ENCODE results near the gene RARG. TPM values are rescaled to one million over a fixed set of nuclear protein-coding genes. Genes with fewer than 3 reads are reported as not detected.
"Not testable (repeated sequence)": the region's sequence is repeated elsewhere in the genome, so short reads cannot be mapped to it uniquely, and the experiment has no call there.

RARG gene
- total RNA-seq, 1 experiment from 2014 or later, result 11.1 TPM

DNA sequence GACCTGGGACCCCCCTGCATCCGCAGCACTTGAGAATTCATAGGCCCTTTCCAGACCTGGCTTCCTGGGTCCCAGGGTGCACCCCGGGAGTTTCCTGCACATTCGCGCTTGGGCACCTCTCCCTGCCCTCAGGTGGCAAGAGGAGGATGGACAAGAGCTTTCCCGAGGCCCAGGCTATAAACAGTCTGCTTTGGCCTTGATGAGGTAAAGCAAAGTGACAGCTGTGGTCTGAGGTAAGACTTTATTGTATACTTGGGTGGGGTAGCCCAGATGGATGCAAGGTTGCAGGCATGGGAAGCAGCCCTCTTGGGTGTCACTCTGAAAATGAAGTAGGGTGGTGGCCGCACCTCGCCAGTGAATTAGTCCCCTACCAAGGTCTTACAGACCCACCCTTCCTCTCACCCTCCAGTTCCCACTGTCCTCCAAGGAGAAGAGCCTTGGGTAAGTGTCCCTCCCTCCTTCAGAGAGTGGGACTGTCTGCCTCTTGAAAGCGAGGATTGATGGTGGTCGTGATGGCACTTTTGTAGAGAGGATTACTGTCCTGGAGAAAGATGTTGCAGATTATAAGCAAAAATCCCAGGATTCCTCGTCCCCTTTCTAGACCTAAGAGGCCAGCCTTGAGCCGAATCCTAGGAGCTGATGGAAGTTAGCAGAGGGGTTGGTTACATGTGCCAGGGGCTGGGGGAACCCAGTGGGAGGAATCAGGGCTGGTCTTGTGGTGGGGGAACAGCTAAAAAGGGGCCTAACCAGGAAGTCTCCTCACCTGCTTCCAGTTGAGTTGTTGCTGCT, 40.7 kb downstream of the RARG start:
- no peak for DNase-seq (ENCODE audit: low read depth)

DNA sequence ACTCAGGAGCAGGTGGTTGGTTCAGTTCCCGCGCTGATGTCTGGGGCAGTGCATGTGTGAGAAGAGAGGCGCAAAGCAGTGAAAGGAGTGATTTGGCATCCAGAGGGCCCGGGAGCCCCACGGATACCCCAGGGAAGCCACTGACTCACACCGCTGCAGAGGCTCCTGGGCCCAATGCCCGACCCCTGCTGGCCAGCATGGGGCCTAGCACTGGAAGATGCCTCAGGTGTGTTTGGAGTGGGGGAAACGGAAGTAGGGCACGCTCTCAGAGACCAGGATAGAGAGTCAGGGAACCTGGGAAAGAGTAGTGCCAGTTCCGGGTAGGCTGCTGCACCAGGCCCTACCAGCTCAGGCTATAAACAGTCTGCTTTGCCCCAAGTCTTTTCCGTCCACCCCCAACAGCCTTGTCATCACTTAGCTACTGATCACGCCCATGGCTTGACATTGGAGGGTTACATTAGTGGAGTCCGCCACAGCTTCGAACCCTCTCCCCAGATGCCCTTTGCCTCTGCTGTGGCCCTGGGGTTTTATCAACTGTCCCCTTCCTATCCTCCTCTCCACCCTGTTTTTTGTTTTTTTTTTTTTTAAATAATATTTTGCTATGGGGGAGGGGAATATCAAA, 41.8 kb downstream of the RARG start:
- peak; percentile 42 for DNase-seq (ENCODE audit: low read depth)

GRCh38 chr12:53187145-53187899, 44.7 kb downstream of the RARG start:
- DNase-seq (ENCODE audit: low read depth), result no peak

DNA sequence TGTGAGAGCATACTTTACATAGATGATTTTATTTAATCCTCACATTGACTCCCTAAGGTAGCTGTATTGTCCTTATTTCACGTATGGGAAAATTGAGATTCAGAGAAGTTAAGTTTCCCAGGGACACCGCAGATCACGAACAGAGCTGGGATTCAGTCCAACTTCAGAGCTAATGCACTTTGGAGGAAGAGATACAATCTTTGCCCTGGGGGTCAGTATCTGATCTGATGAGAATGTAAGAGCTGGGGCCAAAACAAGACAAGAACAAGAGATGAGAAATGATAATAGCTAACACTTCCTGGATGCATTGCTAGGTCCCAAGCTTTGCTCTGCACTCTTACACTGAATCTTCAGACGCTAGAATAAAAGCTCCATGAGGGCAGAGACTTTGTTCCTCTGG, 45.3 kb downstream of the RARG start:
- peak; percentile 67 for DNase-seq (ENCODE audit: low read depth)

- no peak for DNase-seq (ENCODE audit: low read depth)
Measured at GRCh38 chr12:53185582-53186153, 46.3 kb downstream of the RARG start.

DNA sequence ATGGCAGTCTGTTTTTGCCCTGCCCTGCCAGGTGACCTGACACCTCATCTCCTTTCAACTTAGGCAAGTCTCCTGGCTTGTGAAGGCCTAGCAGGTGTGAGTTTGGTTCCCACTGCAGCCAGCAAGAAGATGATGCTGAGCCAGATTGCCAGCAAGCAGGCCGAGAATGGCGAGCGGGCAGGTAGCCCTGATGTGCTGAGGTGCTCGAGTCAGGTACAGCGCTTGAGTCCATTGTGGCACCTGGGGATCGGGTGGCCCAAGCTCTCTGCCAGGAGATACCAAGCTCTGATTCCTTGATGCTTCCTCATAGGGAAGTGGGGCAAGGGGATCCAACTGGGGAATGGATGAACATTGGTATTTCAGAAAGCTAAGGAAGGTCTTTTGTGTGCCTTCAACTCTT, 47.2 kb downstream of the RARG start:
- DNase-seq (ENCODE audit: low read depth), result no peak

- DNase-seq (ENCODE audit: low read depth), result no peak
Measured at GRCh38 chr12:53182903-53183302, 49.1 kb downstream of the RARG start.

GRCh38 chr12:53181935-53182334, 50.1 kb downstream of the RARG start:
- no peak for DNase-seq (ENCODE audit: low read depth)

- DNase-seq (ENCODE audit: low read depth), result peak; percentile 76
Measured at GRCh38 chr12:53180931-53181645, 50.9 kb downstream of the RARG start.

DNA sequence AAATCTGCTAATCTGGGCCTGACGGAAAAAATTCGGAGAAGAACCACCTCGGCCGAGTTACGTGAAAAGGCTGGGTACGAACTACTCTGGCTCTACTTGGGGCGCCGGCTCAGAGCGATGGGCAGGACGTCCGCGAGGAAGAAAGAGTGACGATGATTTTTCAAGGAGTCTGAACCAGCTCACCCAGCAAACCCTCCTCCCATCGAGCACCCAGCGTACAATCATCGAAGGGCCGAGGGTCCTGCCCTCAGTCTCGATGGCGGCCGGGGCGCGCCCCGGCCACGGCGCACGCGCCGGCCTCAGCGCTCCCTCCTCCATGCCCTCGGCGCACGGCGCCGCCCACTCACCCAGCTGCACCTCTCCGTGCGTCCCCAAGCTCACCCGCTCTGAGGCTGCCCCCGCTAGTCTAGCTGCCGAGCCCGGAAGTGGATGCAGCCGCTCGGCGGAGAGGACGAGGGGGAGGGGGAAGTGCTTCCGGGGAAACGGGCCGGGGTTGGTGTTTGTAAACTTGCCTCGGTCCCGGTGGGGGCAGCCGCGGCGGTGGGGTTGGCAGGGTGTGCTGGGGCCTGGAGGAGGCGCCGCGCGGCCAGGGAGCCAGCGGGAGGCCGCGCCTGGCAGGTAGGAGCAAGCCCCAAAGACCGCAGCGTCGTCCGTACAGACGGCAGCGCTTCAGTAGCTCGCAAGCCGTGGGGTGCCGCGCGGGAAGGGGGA, 51.6 kb downstream of the RARG start, which contains the start of the genes CSAD and ZNF740:
Gene CSAD, minus strand, starts transcription at position 706 of the 711 bp plus-strand sequence. CDS start 7,455 bp downstream, outside the sequence.
Gene ZNF740, plus strand, starts transcription at position 503 of the 711 bp plus-strand sequence. CDS start 1,262 bp downstream, outside the sequence.
- DNase-seq (ENCODE audit: low read depth), result peak; percentile 94

DNA sequence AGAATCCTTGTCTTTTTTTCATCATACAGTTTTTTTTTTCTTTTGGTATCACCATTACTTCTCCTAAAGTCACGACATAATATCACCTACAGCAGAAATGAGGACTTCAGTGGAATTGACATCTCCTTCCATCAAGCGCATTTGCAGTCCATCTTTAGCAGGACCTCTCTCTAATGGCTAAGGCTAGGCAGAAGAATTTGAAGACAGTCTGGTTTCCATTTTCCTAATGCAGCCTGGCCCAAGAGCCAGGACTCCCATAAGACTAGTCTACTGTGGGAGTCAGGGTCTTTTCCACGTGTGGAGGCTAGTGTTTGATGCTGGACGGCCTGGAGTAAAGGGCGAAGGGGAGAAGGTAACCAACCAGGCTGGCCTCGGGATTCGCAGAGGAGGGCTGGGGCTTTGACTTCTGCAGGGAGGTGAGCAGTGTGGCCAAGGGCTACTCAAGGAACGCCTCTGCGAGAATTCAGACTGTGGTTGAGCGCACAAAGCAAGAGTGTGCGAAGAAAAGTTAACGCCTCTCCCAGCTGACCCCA, 52.3 kb downstream of the RARG start:
- DNase-seq (ENCODE audit: low read depth), result no peak

DNA sequence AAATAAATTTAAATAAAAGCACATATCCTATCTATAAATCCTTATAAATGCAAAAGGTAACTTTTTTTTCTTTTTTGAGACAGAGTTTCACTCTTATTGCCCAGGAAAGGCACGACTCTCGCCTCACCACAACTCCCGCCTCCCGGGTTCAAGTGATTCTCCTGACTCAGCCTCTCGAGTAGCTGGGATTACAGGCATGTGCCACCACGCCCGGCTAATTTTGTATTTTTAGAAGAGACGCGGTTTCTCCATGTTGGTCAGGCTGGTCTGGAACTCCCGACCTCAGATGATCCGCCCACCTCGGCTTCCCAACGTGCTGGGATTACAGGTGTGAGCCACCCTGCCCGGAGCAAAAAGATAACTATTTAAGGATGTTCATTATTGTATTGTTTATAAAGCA, 53.2 kb downstream of the RARG start:
- not testable (repeated sequence) for DNase-seq (ENCODE audit: low read depth)

DNA sequence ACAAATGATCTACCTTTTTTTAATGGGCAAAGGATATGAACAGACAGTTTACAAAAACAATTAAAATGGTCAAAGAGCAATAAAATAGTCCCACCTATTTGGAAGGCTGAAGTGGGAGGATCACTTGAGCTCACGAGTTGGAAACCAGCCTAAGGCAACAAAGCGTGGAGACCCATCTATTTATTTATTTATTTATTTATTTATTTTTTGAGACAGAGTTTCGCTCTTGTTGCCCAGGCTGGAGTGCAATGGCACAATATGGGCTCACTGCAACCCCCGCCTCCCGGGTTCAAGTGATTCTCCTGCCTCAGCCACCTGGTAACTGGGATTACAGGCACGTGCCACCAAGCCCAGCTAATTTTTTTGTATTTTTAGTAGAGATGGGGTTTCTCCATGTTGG, 54.6 kb downstream of the RARG start:
- not testable (repeated sequence) for DNase-seq (ENCODE audit: low read depth)

GRCh38 chr12:53176750-53177149, 55.3 kb downstream of the RARG start:
- DNase-seq (ENCODE audit: low read depth), result no peak

GRCh38 chr12:53174881-53175491, 57.0 kb downstream of the RARG start:
- DNase-seq (ENCODE audit: low read depth), result peak; percentile 44

DNA sequence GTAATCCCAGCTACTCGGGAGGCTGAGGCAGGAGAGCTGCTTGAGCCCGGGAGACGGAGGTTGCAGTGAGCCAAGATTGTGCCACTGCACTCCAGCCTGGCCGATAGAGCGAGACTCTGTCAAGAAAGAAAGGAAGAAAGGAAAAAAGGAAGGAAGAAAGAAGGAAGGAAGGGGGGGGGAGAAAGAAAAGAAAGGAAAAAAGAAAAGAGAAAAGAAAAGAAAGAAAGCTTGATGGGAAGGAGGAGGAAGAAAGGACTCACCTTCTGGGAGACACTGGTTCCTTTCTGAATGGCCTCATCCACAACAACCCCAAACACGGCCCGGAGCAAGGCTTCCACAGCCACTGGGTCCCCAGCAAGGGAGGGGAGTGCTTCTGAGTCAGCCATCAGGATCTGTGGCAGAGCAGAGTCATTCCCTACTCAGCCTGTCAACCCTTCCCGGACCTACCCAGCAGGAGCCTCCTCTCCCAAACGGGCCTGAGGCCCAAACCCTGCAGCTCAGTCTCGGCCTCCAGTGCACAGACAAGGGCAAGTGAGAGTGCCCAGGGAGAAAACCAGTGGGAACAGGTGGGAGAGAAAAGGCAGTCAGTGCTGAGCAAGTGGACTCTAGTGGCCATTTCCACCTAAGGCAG, 58.8 kb downstream of the RARG start:
- peak; percentile 58 for DNase-seq (ENCODE audit: low read depth)

- DNase-seq (ENCODE audit: low read depth), result peak; percentile 28
Measured at GRCh38 chr12:53172352-53172751, 59.7 kb downstream of the RARG start.

- peak; percentile 39 for DNase-seq (ENCODE audit: low read depth)
Measured at GRCh38 chr12:53171725-53172329, 60.2 kb downstream of the RARG start.
